IMR-90 (cell line): ENCODE data around the gene VPS41. TPM values are rescaled to one million over a fixed set of nuclear protein-coding genes. Genes with fewer than 3 reads are reported as not detected.

ENCODE experiments used
- ATAC-seq: fragments of 200-7000 bp; cut with Tn5 transposase; 2 replicates; pipeline ENCODE4 v1.9.1; 2020; ENCODE audit warnings: low read depth, mild to moderate bottlenecking, moderate library complexity
- BruUV-seq: library from RNA; stranded (reverse); fragments of 400-500 nt; replicated peaks from 2 replicates; lab custom pipeline; 2021; lab: Mats Ljungman, UMichigan
- CTCF ChIA-PET: fragments of 300-600 bp; formaldehyde crosslinking; extraction: SDS; loops from one replicate; lab custom pipeline; 2021; ENCODE audit warnings: antibody characterized with exemption; lab: Yijun Ruan, JAX
- POLR2A ChIA-PET: fragments of 300-600 bp; sonication (Branson Sonifier 250); formaldehyde crosslinking; loops from one replicate; lab custom pipeline; 2022; ENCODE audit warnings: antibody characterized with exemption; ENCODE audit not compliant: unreplicated experiment; lab: Charles Lee
- DNase-seq: peaks from one replicate; pipeline ENCODE4 v3.0.0; 2013
- H2AFZ ChIP-seq: replicated peaks from 2 replicates; pipeline ENCODE3; 2013; ENCODE audit warnings: low read length, mild to moderate bottlenecking; ENCODE audit not compliant: poor library complexity
- H2AK5ac ChIP-seq: 2 replicates; pipeline ENCODE4 v1.6.1; 2013; ENCODE audit warnings: low read depth, low read length, inconsistent platforms
- H2AK9ac ChIP-seq: replicated peaks from 2 replicates; pipeline ENCODE3; 2013; ENCODE audit warnings: mild to moderate bottlenecking, low read depth, low read length, moderate library complexity; ENCODE audit not compliant: poor library complexity
- H2BK120ac ChIP-seq: 2 replicates; pipeline ENCODE4 v1.6.1; 2013; ENCODE audit warnings: low read depth, low read length, inconsistent platforms
- H2BK15ac ChIP-seq: 3 replicates; pipeline ENCODE4 v1.6.1; 2013; ENCODE audit warnings: low read depth, low read length, inconsistent platforms
- H2BK20ac ChIP-seq: 2 replicates; pipeline ENCODE4 v1.6.1; 2013; ENCODE audit warnings: low read depth, mild to moderate bottlenecking, inconsistent platforms, low read length, moderate library complexity
- H2BK5ac ChIP-seq: 2 replicates; pipeline ENCODE4 v1.6.1; 2013; ENCODE audit warnings: mild to moderate bottlenecking, low read depth, low read length, inconsistent platforms; ENCODE audit not compliant: poor library complexity, severe bottlenecking
- H3K14ac ChIP-seq: replicated peaks from 2 replicates; pipeline ENCODE4 v1.6.1; 2013; ENCODE audit warnings: low read depth, low read length, inconsistent platforms
- H3K18ac ChIP-seq: 2 replicates; pipeline ENCODE4 v1.6.1; 2013; ENCODE audit warnings: low read depth, low read length, control low read depth
- H3K23ac ChIP-seq: 2 replicates; pipeline ENCODE4 v1.6.1; 2013; ENCODE audit warnings: low read depth, low read length, inconsistent platforms
- H3K27ac ChIP-seq: 2 replicates; pipeline ENCODE4 v1.5.1; 2013; ENCODE audit warnings: mild to moderate bottlenecking, control low read depth, low read length; ENCODE audit not compliant: insufficient read depth
- H3K27me3 ChIP-seq: 2 replicates; pipeline ENCODE4 v1.6.1; 2013; ENCODE audit warnings: low read length; ENCODE audit not compliant: control insufficient read depth, insufficient read depth
- H3K36me3 ChIP-seq: 2 replicates; pipeline ENCODE4 v1.6.1; 2013; ENCODE audit warnings: low read length, mixed read lengths; ENCODE audit not compliant: control insufficient read depth, insufficient read depth
- H3K4ac ChIP-seq: 2 replicates; pipeline ENCODE4 v1.6.1; 2013; ENCODE audit warnings: low read depth, low read length, inconsistent platforms
- H3K4me1 ChIP-seq: 2 replicates; pipeline ENCODE4 v1.6.1; 2013; ENCODE audit warnings: low read length, mixed read lengths; ENCODE audit not compliant: control insufficient read depth, insufficient read depth
- H3K4me2 ChIP-seq: 2 replicates; pipeline ENCODE4 v1.6.1; 2013; ENCODE audit warnings: low read depth, mild to moderate bottlenecking, control low read depth, low read length, moderate library complexity
- H3K4me3 ChIP-seq: 2 replicates; pipeline ENCODE4 v1.5.1; 2013; ENCODE audit warnings: low read depth, mild to moderate bottlenecking, control low read depth, low read length, moderate library complexity; ENCODE audit not compliant: insufficient read depth
- H3K56ac ChIP-seq: 2 replicates; pipeline ENCODE4 v1.6.1; 2013; ENCODE audit warnings: low read length, inconsistent platforms; ENCODE audit not compliant: insufficient read depth; ENCODE audit errors: extremely low read depth
- H3K79me1 ChIP-seq, 2 experiments: 2 replicates each; pipeline ENCODE4 v1.6.1; 2013; ENCODE audit warnings: low read length in 2 of 2, inconsistent platforms in 1 of 2, low read depth in 1 of 2
- H3K9ac ChIP-seq: 2 replicates; pipeline ENCODE4 v1.6.1; 2013; ENCODE audit warnings: low read depth, low read length, control low read depth
- H3K9me1 ChIP-seq: 2 replicates; pipeline ENCODE4 v1.6.1; 2013; ENCODE audit warnings: low read length, inconsistent platforms; ENCODE audit not compliant: insufficient read depth
- H3K9me3 ChIP-seq: 2 replicates; pipeline ENCODE4 v1.6.1; 2013; ENCODE audit warnings: low read length; ENCODE audit not compliant: control insufficient read depth, insufficient read depth
- H4K20me1 ChIP-seq: 2 replicates; pipeline ENCODE4 v1.6.1; 2013; ENCODE audit warnings: low read length, inconsistent platforms; ENCODE audit not compliant: insufficient read depth
- H4K5ac ChIP-seq: 2 replicates; pipeline ENCODE4 v1.6.1; 2013; ENCODE audit warnings: mild to moderate bottlenecking, low read depth, low read length, control low read depth
- H4K8ac ChIP-seq, 2 experiments: 2 replicates each; pipeline ENCODE4 v1.6.1; 2013; ENCODE audit warnings: low read depth in 2 of 2, low read length in 2 of 2, control low read depth in 1 of 2, inconsistent platforms in 1 of 2
- H4K91ac ChIP-seq: 2 replicates; pipeline ENCODE4 v1.6.1; 2013; ENCODE audit warnings: low read depth, low read length, inconsistent platforms; ENCODE audit not compliant: insufficient read depth
- BHLHE40 ChIP-seq: fragments of 150-350 bp; IDR thresholded peaks from 2 replicates; pipeline ENCODE4 v1.6.1; 2016; ENCODE audit warnings: mild to moderate bottlenecking, low read depth, low read length
- CEBPB ChIP-seq: IDR thresholded peaks from 2 replicates; pipeline ENCODE4 v1.6.1; 2012; ENCODE audit warnings: low read depth, low read length, improper control_type of control experiment
- CTCF ChIP-seq: conservative IDR thresholded peaks from 2 replicates; pipeline ENCODE4 v1.5.1; 2012; ENCODE audit warnings: mild to moderate bottlenecking, low read depth, low read length, improper control_type of control experiment
- ELK1 ChIP-seq: fragments of 150-350 bp; IDR thresholded peaks from 2 replicates; pipeline ENCODE4 v1.6.1; 2016; ENCODE audit warnings: low read depth, mild to moderate bottlenecking, low read length, moderate library complexity, borderline replicate concordance
- FOS ChIP-seq: fragments of 150-350 bp; IDR thresholded peaks from 2 replicates; pipeline ENCODE4 v1.6.1; 2016; ENCODE audit warnings: low read depth, low read length
- MAFK ChIP-seq: IDR thresholded peaks from 2 replicates; pipeline ENCODE4 v1.6.1; 2012; ENCODE audit warnings: low read depth, low read length, improper control_type of control experiment
- NFE2L2 ChIP-seq: fragments of 150-350 bp; IDR thresholded peaks from 2 replicates; pipeline ENCODE4 v1.6.1; 2016; ENCODE audit warnings: low read depth, mild to moderate bottlenecking, low read length
- POLR2A ChIP-seq: IDR thresholded peaks from 2 replicates; pipeline ENCODE4 v1.6.1; 2012; ENCODE audit warnings: mild to moderate bottlenecking, low read depth, low read length
- RAD21 ChIP-seq: IDR thresholded peaks from 2 replicates; pipeline ENCODE4 v1.6.1; 2012; ENCODE audit warnings: low read length, improper control_type of control experiment
- RCOR1 ChIP-seq: IDR thresholded peaks from 2 replicates; pipeline ENCODE4 v1.6.1; 2012; ENCODE audit warnings: mild to moderate bottlenecking, low read length, improper control_type of control experiment; ENCODE audit not compliant: insufficient replicate concordance
- RFX5 ChIP-seq: IDR thresholded peaks from 2 replicates; pipeline ENCODE4 v1.8.0; 2012; ENCODE audit warnings: low read depth, mild to moderate bottlenecking, low read length, moderate library complexity
- WGBS, 2 experiments: methylation state at CpG; one replicate each; pipeline versions ENCODE4 v1.1.5 to v1.1.7; 2013; ENCODE audit warnings: missing lambda C conversion rate in 2 of 2; ENCODE audit not compliant: insufficient read length in 1 of 2; ENCODE audit errors: extremely low coverage in 2 of 2; 5-methylcytosine and 5-hydroxymethylcytosine counted together
- dilution Hi-C: fragments of 300-500 bp; cut with HindIII; formaldehyde crosslinking; loops from one replicate; pipeline ENCODE4 v1.14.3; 2018; ENCODE audit warnings: low sequenced_read_pairs; ENCODE audit not compliant: unreplicated experiment
- in situ Hi-C: fragments of 300-500 bp; cut with MboI; formaldehyde crosslinking; loops from 3 replicates; pipeline ENCODE4 v1.14.3; 2019; ENCODE audit warnings: low sequenced_read_pairs, inconsistent platforms, mixed read lengths
- intact Hi-C: fragments of 100-400 bp; cut with micrococcal nuclease; formaldehyde crosslinking; loops from 2 replicates; pipeline ENCODE4 v1.10.0; 2022
- polyA plus RNA-seq, 3 experiments: library from polyadenylated mRNA; depleted of rRNA; stranded (reverse); fragments of >200 nt; gene quantifications; 2 replicates each; pipeline ENCODE4 v1.2.3, GENCODE V29; 2012; ENCODE audit warnings: low replicate concordance in 1 of 3
- total RNA-seq: library from RNA; depleted of rRNA; stranded (reverse); fragments of >200 nt; gene quantifications from 2 replicates; pipeline ENCODE4 v1.2.3, GENCODE V29; 2012
- TF ChIP-seq, protein P1 (sequence below): fragments of 150-350 bp; IDR thresholded peaks from 2 replicates; pipeline ENCODE4 v1.6.1; 2017; ENCODE audit warnings: mild to moderate bottlenecking, antibody characterized with exemption, low read length, low read depth

Gene VPS41
- total and polyA plus RNA-seq, 2 of the 4 experiments (the other 2 are of a cell fraction), result 16.0 to 28.0 TPM

DNA sequence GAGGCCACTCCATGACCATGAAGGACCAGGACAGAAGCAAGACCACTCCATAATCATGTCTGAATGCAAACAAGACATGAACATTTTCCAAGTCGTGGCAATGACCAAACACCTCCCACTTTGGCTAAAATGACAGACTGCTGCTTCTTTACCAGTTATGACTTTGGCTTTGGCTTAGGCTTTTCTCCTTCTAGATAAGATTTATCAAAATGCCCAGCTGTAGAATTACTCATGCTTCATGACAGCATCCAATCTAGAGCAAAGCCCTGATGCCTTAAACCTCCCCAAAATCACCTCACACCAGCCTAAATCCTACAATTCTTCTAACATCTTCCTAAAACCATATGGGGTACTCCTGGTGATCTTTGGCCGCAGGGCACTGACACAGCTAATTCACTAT lies 102.1 kb downstream of the VPS41 start:
- intact Hi-C loops, result no loop called here
- no peak overlapping the region for H2BK120ac ChIP-seq
- CTCF ChIA-PET, result no interaction called here
- H2AK9ac ChIP-seq, result no peak overlapping the region
- POLR2A ChIA-PET, result no interaction called here
- H3K4me1 ChIP-seq, result peaks cover 3% of the 10 kb centered on the region; the same call in 1 of the 2 replicates
- no TSS peak for BruUV-seq
- ATAC-seq (no peak), DNase-seq (no peak)
- no peak overlapping the region for H2BK15ac ChIP-seq
- no peaks in the 10 kb centered on the region; the same call in 1 of the 2 replicates for H3K9me1 ChIP-seq
- H3K14ac ChIP-seq, result no peak overlapping the region
- no peak overlapping the region for H3K4me2 ChIP-seq
- in situ Hi-C loops, result no loop called here
- H3K9me3 ChIP-seq, result no peaks in the 10 kb centered on the region
- H3K23ac ChIP-seq, result no peak overlapping the region
- no peak overlapping the region for H2AK5ac ChIP-seq
- no peaks in the 10 kb centered on the region for H4K20me1 ChIP-seq
- H3K56ac ChIP-seq, result no peak overlapping the region
- no peak overlapping the region for H2AFZ ChIP-seq
- H3K36me3 ChIP-seq, result no peaks in the 10 kb centered on the region; the same call in 1 of the 2 replicates
- TF ChIP-seq FOS (no peak), MAFK (no peak), RFX5 (no peak), CEBPB (no peak), RCOR1 (no peak), RAD21 (no peak), NFE2L2 (no peak), CTCF (no peak), ELK1 (no peak), BHLHE40 (no peak), POLR2A (no peak)
- TF ChIP-seq, protein P1, sequence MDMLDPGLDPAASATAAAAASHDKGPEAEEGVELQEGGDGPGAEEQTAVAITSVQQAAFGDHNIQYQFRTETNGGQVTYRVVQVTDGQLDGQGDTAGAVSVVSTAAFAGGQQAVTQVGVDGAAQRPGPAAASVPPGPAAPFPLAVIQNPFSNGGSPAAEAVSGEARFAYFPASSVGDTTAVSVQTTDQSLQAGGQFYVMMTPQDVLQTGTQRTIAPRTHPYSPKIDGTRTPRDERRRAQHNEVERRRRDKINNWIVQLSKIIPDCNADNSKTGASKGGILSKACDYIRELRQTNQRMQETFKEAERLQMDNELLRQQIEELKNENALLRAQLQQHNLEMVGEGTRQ, result no peak
- H3K9ac ChIP-seq, result no peak overlapping the region
- no CpG with 5 or more reads among the region's 2 CpGs for WGBS, 2 experiments
- H3K4me3 ChIP-seq, result no peak overlapping the region
- no peak overlapping the region for H3K27ac ChIP-seq
- H2BK20ac ChIP-seq, result no peak overlapping the region
- no peak overlapping the region for H4K5ac ChIP-seq
- H3K4ac ChIP-seq, result no peak overlapping the region
- dilution Hi-C loops, result no loop called here
- H3K79me1 ChIP-seq, result no peaks in the 10 kb centered on the region
- no peak overlapping the region for H4K91ac ChIP-seq
- no peak overlapping the region for H4K8ac ChIP-seq
- no peak overlapping the region for H2BK5ac ChIP-seq
- H3K18ac ChIP-seq, result no peak overlapping the region
- no peaks in the 10 kb centered on the region for H3K27me3 ChIP-seq
